ENCODE data around the gene TRIM2. TPM values are rescaled to one million over a fixed set of nuclear protein-coding genes. Genes with fewer than 3 reads are reported as not detected.

Gene TRIM2
- total RNA-seq, 4 donors from 2014 or later, result 25.9 to 121 (median 45.6) TPM

- H3K27ac ChIP-seq, result peak overlapping the region; percentile 17 to 59
- H3K27me3 ChIP-seq, result no peaks in the 10 kb centered on the region
- no peaks in the 10 kb centered on the region for H3K36me3 ChIP-seq
- no peaks in the 10 kb centered on the region for H3K4me1 ChIP-seq
- peak overlapping the region; percentile 49 to 50 for H3K4me3 ChIP-seq
- TF ChIP-seq POLR2A (IDR thresholded peaks at IDR 0.05), result no peak
- TF ChIP-seq, protein P1, sequence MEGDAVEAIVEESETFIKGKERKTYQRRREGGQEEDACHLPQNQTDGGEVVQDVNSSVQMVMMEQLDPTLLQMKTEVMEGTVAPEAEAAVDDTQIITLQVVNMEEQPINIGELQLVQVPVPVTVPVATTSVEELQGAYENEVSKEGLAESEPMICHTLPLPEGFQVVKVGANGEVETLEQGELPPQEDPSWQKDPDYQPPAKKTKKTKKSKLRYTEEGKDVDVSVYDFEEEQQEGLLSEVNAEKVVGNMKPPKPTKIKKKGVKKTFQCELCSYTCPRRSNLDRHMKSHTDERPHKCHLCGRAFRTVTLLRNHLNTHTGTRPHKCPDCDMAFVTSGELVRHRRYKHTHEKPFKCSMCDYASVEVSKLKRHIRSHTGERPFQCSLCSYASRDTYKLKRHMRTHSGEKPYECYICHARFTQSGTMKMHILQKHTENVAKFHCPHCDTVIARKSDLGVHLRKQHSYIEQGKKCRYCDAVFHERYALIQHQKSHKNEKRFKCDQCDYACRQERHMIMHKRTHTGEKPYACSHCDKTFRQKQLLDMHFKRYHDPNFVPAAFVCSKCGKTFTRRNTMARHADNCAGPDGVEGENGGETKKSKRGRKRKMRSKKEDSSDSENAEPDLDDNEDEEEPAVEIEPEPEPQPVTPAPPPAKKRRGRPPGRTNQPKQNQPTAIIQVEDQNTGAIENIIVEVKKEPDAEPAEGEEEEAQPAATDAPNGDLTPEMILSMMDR (IDR thresholded peaks at IDR 0.05), result no peak
- no peaks in the 10 kb centered on the region for H3K9me3 ChIP-seq
- DNase-seq, result peak; percentile 54 to 77
- intact Hi-C loops (cut with DNase I; ENCODE audit: low total_unique reads), result no loop called here
Measured at GRCh38 chr4:153249199-153250041, 45.2 kb downstream of the TRIM2 start.

GRCh38 chr4:153252122-153252521, 47.9 kb downstream of the TRIM2 start:
- Histone ChIP-seq H3K4me1 (no peaks in the 10 kb centered on the region), H3K4me3 (no peak overlapping the region), H3K27ac (no peak overlapping the region), H3K9me3 (no peaks in the 10 kb centered on the region), H3K27me3 (no peaks in the 10 kb centered on the region), H3K36me3 (no peaks in the 10 kb centered on the region)
- no peak for DNase-seq
- intact Hi-C loops (cut with DNase I; ENCODE audit: low total_unique reads), result no loop called here
- TF ChIP-seq, protein P1 (IDR thresholded peaks at IDR 0.05), result no peak
- TF ChIP-seq POLR2A (IDR thresholded peaks at IDR 0.05), result no peak

DNA sequence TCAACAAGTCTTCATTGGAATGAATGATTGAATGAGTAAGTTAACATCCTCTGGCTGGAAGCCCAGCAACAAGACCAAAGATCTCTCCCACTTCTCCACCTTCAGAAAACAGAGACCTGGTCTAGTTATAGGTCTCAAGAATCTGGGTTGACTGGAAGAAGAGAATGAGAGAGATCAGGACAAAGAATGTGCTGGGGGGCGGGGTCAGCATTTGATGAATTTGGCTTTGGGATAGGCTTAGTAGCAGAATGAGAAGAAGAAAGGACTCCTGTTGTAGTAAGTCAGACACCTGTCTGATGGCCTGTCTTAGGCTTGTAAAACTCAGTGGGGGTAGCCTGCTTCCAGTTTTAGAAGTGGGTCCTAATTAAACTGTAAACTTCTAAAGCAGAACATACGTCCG, 51.0 kb downstream of the TRIM2 start:
- Histone ChIP-seq H3K27ac (no peak overlapping the region), H3K4me1 (no peaks in the 10 kb centered on the region), H3K27me3 (no peaks in the 10 kb centered on the region), H3K9me3 (no peaks in the 10 kb centered on the region), H3K36me3 (no peaks in the 10 kb centered on the region), H3K4me3 (no peak overlapping the region)
- intact Hi-C loops (cut with DNase I; ENCODE audit: low total_unique reads), result no loop called here
- no peak for DNase-seq
- no peak for TF ChIP-seq POLR2A (IDR thresholded peaks at IDR 0.05)
- TF ChIP-seq, protein P1 (IDR thresholded peaks at IDR 0.05), result no peak

GRCh38 chr4:153257151-153257620, 52.9 kb downstream of the TRIM2 start:
- intact Hi-C loops (cut with DNase I; ENCODE audit: low total_unique reads), result no loop called here
- Histone ChIP-seq H3K4me3 (no peak overlapping the region), H3K27ac (peak overlapping the region in 1 of 2 donors; percentile 60), H3K36me3 (no peaks in the 10 kb centered on the region), H3K27me3 (no peaks in the 10 kb centered on the region), H3K9me3 (no peaks in the 10 kb centered on the region), H3K4me1 (no peaks in the 10 kb centered on the region)
- TF ChIP-seq POLR2A (IDR thresholded peaks at IDR 0.05), result no peak
- TF ChIP-seq, protein P1 (IDR thresholded peaks at IDR 0.05), result no peak
- peak; percentile 51 to 53 for DNase-seq

DNA sequence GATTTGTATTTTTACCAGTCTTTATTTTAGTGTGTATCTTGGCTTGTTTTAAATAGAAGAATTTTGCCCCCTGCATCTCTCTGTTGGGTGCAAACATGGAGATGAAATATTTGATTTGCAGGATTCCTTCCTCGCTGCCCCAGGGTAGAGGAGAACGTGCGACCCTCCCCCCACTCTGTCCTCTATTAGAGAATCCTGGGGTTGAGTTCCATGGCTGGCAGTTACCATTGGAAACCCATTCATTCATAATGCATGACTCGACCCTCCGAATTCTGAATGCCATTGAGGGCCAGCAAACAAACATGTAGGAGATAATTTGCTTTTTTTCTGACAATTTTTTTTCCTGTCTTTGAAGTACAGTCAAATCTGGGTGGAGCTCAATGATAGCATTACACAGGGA, 53.7 kb downstream of the TRIM2 start:
- H3K27ac ChIP-seq, result no peak overlapping the region
- no peaks in the 10 kb centered on the region for H3K27me3 ChIP-seq
- H3K9me3 ChIP-seq, result no peaks in the 10 kb centered on the region
- no peak for DNase-seq
- TF ChIP-seq, protein P1 (IDR thresholded peaks at IDR 0.05), result no peak
- TF ChIP-seq POLR2A (IDR thresholded peaks at IDR 0.05), result no peak
- intact Hi-C loops (cut with DNase I; ENCODE audit: low total_unique reads), result no loop called here
- no peaks in the 10 kb centered on the region for H3K36me3 ChIP-seq
- no peaks in the 10 kb centered on the region for H3K4me1 ChIP-seq
- no peak overlapping the region for H3K4me3 ChIP-seq

Data from uterus (tissue), 4 donors.